HG03159 (cell line): ENCODE measurements around the gene SLC44A5.

Experiments used
- ATAC-seq: cut with Tn5 transposase; IDR thresholded peaks from one replicate; pipeline ENCODE4 v1.9.1; 2021; ENCODE audit warnings: mild to moderate bottlenecking, moderate library complexity; ENCODE audit not compliant: unreplicated experiment

The SLC44A5 gene

DNA sequence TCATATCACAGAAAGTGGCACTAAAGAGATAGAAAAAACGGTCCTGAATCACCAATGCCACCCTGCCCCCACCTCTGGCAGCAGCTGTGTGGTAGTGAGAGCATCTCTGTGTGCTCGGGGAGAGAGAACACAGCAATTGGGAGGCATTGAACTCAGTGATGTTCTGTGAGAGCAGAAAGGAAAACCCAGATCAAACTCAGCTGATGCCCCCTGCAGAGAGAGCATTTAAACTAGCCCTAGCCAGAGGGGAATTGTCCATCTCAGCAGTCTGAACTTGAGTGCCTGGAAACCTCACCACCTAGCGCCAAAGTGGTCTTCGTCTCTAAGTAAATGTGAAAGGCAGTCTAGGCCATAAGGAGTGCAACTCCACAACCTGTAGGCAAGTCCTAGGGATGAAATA lies 21.3 kb downstream of the SLC44A5 start:
- no peak for ATAC-seq

- ATAC-seq: no peak
These were observed 22.0 kb downstream of the SLC44A5 start for GRCh38 chr1:75588779-75589475.

GRCh38 chr1:75587692-75588091 lies 23.2 kb downstream of the SLC44A5 start:
- ATAC-seq: no peak

DNA sequence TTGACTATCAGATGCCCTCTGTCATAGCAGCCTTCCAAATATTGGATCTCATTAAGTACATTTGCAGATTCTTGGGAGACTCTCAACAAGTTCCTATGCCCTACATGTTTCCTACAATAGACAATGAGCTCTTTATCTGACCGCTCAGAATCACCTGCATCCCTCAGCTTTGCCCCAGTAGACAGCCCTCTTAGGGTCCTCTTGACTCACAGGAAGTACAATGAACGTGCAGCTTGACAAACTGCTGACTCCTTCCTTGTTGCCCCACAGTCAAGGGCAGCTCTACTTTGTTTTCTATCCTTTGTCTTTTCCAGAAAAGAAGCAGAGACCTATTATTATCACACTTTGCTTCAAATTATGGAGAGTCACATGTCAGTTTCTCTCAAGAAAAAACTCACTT lies 27.6 kb downstream of the SLC44A5 start:
- no peak for ATAC-seq

GRCh38 chr1:75582725-75583261 lies 28.1 kb downstream of the SLC44A5 start:
- ATAC-seq: no peak

DNA sequence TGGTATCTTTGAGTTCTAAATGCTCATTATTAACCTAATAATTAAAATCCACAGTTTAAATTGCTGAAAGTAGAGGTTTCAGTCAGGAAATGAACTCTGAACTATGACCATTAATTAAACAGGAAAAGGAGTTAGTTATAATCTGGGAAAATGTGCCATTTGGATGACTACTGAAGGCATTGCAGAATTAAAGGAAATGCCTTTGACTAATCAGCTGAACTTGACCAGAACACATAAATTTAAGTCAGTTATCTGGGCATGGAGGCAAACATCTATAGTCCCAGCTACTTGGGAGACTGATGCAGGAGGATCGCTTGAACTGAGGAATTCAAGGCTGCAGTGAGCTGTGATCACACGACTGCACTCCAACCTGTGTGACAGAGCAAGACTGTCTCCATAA lies 31.9 kb downstream of the SLC44A5 start:
- no peak for ATAC-seq

DNA sequence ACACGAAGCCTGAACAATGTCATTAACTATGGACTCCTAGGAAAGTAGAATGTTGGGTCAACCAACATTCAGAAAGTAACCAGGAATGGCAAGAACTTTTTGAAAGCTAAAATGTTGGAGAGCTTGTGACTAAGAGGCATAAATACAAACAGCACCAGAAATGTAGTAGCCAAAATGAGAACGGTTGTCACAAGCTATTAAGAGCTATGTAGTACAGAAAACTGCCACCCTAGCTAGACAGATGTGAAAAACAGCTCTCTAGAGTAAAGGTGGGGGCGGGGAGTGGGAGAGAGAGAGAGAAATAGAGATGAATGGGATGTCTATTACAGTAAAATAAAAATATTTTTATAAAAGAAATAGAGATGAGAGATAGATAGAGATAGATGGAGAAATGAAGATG lies 35.1 kb downstream of the SLC44A5 start:
- ATAC-seq: no peak

GRCh38 chr1:75567191-75567590 lies 43.7 kb downstream of the SLC44A5 start:
- no peak for ATAC-seq

DNA sequence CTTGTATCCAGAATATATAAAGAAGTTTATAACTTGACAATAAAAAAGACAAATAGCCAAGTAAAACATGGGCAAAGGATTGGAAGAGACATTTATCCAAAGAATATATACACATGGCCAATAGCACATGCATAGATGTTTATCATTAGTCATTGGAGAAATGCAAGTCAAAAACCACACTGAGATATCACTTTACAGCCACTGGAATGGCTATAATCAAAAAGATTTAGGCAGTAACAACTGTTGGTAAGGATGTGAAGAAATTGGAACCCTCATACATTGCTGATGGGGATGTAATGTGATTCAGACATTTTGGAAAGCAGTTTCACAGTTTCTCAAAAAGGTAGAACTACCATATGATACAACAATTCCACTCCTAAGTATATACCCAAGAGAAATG lies 51.1 kb downstream of the SLC44A5 start:
- no peak for ATAC-seq

GRCh38 chr1:75559136-75559535 lies 51.8 kb downstream of the SLC44A5 start:
- ATAC-seq: no peak

- no peak for ATAC-seq
These were observed 56.0 kb downstream of the SLC44A5 start for GRCh38 chr1:75554870-75555269.

DNA sequence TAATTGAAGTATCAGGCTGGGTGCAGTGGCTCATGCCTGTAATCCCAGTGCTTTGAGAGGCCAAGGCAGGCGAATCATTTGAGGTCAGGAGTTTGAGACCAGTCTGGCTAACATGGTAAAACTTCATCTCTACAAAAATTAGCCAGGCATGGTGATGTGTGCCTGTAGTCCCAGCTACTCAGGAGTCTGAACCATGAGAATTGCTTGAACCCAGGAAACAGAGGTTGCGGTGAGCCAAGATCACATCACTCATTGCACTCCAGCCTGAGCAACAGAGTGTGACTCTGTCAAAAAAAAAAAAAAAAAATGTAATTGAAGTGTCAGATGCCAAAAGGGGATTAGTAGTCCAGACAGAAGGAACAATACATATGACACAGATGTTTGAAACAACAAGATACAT lies 56.7 kb downstream of the SLC44A5 start:
- no peak for ATAC-seq

DNA sequence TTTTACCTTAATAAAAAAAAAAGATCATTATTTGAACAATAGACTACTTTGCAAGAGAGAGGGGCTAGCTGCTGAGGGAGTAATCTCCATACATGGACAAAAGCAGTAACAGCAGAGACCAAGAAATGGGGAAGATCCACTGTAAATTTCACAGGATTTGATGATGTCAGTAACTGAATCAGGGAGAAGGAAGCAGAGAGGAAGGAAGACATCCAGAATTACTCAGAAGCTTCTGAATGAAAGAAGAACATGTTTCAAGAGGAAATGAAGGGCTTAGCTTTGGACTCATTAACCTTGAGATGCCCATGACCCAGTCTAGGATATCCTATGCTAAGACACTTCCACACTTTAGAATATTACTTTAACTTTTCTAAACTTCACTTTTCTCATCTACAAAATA lies 60.4 kb downstream of the SLC44A5 start:
- ATAC-seq: no peak

DNA sequence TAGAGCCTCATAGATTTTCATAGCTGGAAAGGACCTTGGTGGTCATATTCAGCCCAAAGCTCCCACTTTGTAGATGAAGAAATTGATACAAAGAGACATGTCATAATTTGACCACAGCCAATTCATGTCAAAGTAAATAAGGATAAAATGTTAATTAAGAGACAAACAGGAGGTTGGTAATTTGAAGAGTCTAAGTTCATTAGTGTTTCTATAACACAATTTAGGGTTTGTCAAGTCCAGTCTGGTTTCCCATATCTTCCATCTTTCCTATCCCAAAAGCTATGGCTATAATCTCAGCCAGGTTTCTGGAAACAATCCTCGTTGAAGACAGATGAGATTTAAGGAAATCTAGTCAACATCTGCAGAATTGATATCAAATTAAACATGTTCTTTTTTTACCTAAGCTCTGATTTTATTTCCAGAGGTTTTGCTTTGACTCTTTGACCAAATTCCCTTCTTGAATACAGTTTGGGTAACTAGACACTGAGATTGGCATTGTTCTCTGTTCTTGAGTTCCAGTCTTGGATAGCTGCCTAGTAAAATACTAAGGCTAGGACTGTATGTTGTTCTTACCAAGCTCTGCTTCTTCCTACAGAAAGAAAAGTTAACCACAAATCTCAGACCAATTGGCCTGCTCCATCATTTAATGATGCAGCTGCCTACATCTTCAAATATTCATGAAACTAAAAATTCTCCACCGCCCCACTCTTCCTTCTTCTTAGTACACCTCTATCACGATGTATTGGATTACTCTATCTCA lies 62.0 kb downstream of the SLC44A5 start:
- ATAC-seq: no peak

GRCh38 chr1:75543705-75544104 lies 67.2 kb downstream of the SLC44A5 start:
- ATAC-seq: no peak

DNA sequence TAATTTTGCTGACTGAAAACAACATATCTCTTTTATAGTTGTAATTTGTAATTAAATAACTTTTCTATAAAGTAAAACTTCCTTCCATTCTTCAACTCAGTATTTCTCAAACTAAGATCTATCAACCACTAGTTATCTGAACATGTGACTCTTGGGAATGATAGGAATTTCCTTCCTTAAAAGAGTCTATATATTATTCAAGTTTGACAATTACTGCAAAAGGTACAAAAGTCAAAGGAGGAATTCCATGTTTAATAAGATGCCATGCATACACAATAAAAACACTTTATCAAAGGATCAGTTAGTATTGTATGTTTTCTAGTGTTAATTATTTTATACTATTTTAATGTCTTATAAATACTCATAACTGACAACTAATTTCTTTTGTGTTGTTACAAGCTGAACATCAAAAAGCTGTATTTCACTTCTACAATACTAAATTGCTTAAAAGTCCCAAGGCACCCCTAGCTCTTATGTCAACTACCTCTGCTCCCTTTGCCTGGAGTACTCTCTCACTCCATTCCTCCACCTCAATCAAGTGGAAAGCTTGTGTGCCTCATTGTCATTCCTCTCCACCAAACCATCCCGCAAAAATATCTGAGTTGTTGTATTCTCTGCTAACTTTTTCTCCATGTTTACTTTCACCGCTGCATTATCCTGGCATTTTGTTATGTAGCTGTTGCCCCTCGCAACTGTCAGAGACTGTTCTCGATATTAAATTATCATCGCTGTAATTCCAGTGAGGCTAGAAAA lies 67.9 kb downstream of the SLC44A5 start:
- no peak for ATAC-seq

DNA sequence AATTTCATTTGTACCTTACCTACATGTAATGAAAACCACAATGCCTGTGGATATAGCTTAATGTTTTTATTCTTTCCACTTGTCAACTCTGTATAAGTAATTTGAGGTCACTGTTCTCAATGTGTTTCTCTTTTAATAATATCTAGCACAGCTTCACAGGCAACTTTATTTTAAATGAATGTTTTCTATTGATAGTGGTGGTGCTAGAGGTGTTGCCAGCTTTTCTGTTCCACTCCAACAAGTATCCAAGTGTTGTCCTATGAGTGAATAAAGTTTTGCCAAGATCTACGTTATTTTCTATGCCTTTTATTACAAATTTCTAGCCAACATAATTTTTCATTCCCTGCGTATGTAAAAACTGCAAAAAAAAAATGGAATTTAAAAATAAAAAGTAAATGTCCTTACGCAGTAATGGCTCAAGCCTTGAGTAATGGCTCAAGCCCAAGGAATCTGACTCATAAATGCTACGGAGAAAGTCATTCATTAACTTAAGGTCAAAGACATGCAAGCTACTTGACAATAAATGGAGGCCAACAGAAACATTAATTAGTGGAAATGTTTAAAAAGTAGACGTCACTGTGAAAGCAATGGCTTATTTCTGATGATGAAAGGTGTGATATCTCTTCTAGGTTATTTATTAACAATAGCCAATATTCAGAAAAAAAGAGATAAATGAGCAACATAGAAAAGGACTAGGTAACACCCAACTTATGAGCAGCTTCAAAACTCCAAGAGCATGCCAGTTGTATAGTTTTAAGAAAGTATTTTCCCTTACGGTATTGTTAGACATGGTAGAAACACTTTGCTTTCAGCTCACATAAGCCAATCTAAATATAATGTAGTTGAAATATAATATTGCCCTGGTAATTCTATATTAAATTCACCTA lies 71.4 kb downstream of the SLC44A5 start:
- ATAC-seq: no peak

GRCh38 chr1:75533085-75533484 lies 77.8 kb downstream of the SLC44A5 start:
- ATAC-seq: no peak

- ATAC-seq: no peak
These were observed 79.3 kb downstream of the SLC44A5 start for GRCh38 chr1:75531570-75531969.

DNA sequence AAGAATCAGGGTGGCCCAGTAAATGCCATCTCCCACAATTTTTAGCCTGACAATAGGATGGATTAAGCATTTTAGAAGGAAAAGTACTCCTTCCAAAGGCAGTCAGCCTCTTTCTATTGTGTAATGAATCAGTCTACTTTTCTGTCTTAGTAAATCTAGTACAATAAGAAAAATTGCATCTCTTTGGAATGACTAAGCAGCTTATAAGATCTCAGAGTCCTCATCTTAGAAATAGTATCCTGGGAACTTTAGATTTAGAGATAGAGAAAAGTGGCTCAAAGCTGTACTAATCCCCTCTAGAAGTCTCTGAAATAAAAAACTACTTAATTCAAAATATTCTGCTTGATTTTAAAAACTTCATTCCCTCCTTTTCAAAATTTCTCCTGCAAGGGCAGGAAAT lies 81.4 kb downstream of the SLC44A5 start:
- no peak for ATAC-seq

DNA sequence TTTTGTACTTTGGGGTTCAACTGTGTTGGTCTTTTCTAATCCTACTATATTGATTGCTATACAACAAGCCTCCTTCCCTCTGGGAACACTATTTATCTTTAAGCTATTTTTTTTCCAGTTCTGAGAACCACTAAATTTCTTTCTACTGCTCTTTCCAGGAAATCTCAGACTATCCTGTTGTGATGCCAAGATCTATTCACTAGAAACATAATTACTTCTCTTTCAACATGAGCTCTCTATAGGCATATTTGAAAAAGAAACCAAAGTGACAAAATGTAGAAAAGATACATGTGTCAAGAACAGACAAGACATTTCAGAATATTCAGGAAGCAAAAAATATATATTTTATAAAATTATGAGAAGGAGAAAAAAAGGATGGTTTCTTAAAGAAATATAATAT lies 82.9 kb downstream of the SLC44A5 start:
- ATAC-seq: no peak
